WERI-Rb-1 (cell line): ENCODE results near the gene P3H1.
"Not testable (repeated sequence)": the region's sequence is repeated elsewhere in the genome, so short reads cannot be mapped to it uniquely, and the experiment has no call there.

Experiments used
- DNase-seq: peaks from one replicate; pipeline ENCODE4 v3.0.0-alpha.2; 2020
- H3K27ac ChIP-seq: fragments of 250-450 bp; sonication (Bioruptor Pico); 2 replicates; pipeline ENCODE4 v1.5.1; 2020; ENCODE audit warnings: mild to moderate bottlenecking, moderate library complexity
- H3K27me3 ChIP-seq: fragments of 250-450 bp; sonication (Bioruptor Pico); 2 replicates; pipeline ENCODE4 v1.5.1; 2021; ENCODE audit warnings: mild to moderate bottlenecking, low read depth, moderate library complexity; ENCODE audit not compliant: insufficient read depth, severe bottlenecking
- H3K36me3 ChIP-seq: fragments of 250-450 bp; sonication (Bioruptor Pico); 2 replicates; pipeline ENCODE4 v1.5.1; 2020; ENCODE audit warnings: mild to moderate bottlenecking, moderate library complexity
- H3K4me3 ChIP-seq: 2 replicates; pipeline ENCODE4 v1.5.1; 2011; ENCODE audit warnings: low read depth, mild to moderate bottlenecking, control low read depth, low read length
- H3K9me3 ChIP-seq: fragments of 250-450 bp; sonication (Bioruptor Pico); 2 replicates; pipeline ENCODE4 v1.5.1; 2021; ENCODE audit warnings: mild to moderate bottlenecking, moderate library complexity; ENCODE audit not compliant: severe bottlenecking
- TF ChIP-seq, protein P1 (sequence below): IDR thresholded peaks from 2 replicates; pipeline ENCODE4 v1.5.1; 2011; ENCODE audit warnings: low read depth, mild to moderate bottlenecking, control low read depth, inconsistent platforms, low read length

The P3H1 gene

GRCh38 chr1:42766741-42767509 is at the start of gene P3H1, which contains the start of gene C1orf50:
Gene P3H1, minus strand, starts transcription at chr1:42767028. Its CDS starts 57 bp downstream, at chr1:42766971.
Gene C1orf50, plus strand, starts transcription at chr1:42767249. Its CDS starts 63 bp downstream, at chr1:42767312.
- Histone ChIP-seq H3K9me3 (no peaks in the 10 kb centered on the region), H3K27me3 (no peaks in the 10 kb centered on the region), H3K4me3 (peak within 1 kb of the TSS; percentile 95), H3K27ac (peak within 1 kb of the TSS; percentile 85), H3K36me3 (peaks cover 19% of the 10 kb centered on the region)
- DNase-seq: peak; percentile 100
- TF ChIP-seq, protein P1, sequence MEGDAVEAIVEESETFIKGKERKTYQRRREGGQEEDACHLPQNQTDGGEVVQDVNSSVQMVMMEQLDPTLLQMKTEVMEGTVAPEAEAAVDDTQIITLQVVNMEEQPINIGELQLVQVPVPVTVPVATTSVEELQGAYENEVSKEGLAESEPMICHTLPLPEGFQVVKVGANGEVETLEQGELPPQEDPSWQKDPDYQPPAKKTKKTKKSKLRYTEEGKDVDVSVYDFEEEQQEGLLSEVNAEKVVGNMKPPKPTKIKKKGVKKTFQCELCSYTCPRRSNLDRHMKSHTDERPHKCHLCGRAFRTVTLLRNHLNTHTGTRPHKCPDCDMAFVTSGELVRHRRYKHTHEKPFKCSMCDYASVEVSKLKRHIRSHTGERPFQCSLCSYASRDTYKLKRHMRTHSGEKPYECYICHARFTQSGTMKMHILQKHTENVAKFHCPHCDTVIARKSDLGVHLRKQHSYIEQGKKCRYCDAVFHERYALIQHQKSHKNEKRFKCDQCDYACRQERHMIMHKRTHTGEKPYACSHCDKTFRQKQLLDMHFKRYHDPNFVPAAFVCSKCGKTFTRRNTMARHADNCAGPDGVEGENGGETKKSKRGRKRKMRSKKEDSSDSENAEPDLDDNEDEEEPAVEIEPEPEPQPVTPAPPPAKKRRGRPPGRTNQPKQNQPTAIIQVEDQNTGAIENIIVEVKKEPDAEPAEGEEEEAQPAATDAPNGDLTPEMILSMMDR: no peak

- peak overlapping the region; percentile 77 for H3K4me3 ChIP-seq
- peak overlapping the region; percentile 100 for H3K27ac ChIP-seq
- no peak for DNase-seq
Observed at GRCh38 chr1:42815941-42816584, 49.2 kb upstream of the P3H1 start.

GRCh38 chr1:42814815-42815214 is 48.0 kb upstream of the P3H1 start:
- H3K9me3 ChIP-seq, DNase-seq, H3K27me3 ChIP-seq, H3K4me3 ChIP-seq, H3K27ac ChIP-seq: not testable (repeated sequence)
- peaks cover 11% of the 10 kb centered on the region for H3K36me3 ChIP-seq

More at GRCh38 chr1:42815941-42816584, 49.2 kb upstream of the P3H1 start:
- no peaks in the 10 kb centered on the region for H3K27me3 ChIP-seq
- TF ChIP-seq, protein P1: no peak
- H3K9me3 ChIP-seq: no peaks in the 10 kb centered on the region
- peaks cover 11% of the 10 kb centered on the region for H3K36me3 ChIP-seq

DNA sequence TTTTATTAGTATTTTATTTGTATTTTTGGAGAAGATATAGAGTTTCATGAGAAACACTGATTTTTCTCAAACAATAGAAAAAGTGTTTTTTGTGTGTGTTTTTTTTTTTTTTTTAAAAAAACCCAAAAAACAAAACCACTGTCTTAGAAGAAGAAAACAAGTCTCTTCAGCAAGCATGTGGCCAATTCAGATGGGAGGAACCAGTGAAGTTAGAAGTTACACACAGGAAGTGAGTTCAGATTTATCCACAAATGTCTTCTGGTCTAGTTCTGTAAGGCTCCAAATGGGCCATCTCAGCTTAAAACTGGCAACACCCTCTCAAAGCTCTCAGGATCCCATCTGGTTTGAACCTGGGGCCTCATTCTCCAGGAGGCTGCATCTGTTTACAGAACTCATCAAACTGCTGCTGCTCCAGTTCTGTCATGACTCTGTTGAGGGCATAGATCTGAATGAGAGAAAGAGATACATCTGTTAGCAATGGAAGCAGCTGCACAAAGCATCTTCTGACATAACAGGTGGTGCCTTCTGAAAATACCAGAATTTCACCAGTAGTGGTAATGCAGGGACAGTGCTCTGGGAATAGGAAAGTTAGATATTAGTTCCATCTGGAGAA is 40.3 kb upstream of the P3H1 start:
- Histone ChIP-seq H3K27me3 (no peaks in the 10 kb centered on the region), H3K36me3 (peaks cover 19% of the 10 kb centered on the region), H3K27ac (peak overlapping the region; percentile 58), H3K4me3 (no peak overlapping the region), H3K9me3 (peaks cover 5% of the 10 kb centered on the region)
- TF ChIP-seq, protein P1: no peak
- DNase-seq: peak; percentile 28

- TF ChIP-seq, protein P1: no peak
- no peaks in the 10 kb centered on the region for H3K27me3 ChIP-seq
- H3K27ac ChIP-seq: peak overlapping the region; percentile 58
- peaks cover 19% of the 10 kb centered on the region for H3K36me3 ChIP-seq
- H3K9me3 ChIP-seq: peaks cover 5% of the 10 kb centered on the region
- no peak for DNase-seq
- no peak overlapping the region for H3K4me3 ChIP-seq
Observed at GRCh38 chr1:42806593-42806992, 39.8 kb upstream of the P3H1 start.

DNA sequence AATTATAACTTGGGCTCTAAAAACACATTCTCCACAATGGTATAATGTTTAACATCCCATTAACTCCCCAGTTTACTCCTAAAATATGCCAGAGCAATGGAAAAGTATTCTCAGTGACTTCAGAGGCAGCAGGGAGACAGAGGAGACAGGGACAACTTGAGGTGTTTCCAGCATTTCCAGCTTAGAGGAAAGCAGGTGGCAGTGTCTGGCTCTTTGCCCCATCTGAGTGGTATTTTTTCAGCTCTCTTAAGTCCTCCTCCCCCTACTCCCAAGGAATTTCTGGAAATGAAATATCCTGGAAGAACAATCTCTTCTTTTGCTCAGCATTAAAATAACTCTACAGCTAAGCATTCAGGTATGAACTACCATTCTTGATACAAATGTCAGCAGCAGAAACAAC is 39.3 kb upstream of the P3H1 start:
- Histone ChIP-seq H3K27ac (peak overlapping the region; percentile 58), H3K36me3 (peaks cover 19% of the 10 kb centered on the region), H3K4me3 (no peak overlapping the region), H3K27me3 (no peaks in the 10 kb centered on the region), H3K9me3 (peaks cover 5% of the 10 kb centered on the region)
- TF ChIP-seq, protein P1: no peak
- no peak for DNase-seq
